ENCODE results near the gene ZBTB8OS.

DNA sequence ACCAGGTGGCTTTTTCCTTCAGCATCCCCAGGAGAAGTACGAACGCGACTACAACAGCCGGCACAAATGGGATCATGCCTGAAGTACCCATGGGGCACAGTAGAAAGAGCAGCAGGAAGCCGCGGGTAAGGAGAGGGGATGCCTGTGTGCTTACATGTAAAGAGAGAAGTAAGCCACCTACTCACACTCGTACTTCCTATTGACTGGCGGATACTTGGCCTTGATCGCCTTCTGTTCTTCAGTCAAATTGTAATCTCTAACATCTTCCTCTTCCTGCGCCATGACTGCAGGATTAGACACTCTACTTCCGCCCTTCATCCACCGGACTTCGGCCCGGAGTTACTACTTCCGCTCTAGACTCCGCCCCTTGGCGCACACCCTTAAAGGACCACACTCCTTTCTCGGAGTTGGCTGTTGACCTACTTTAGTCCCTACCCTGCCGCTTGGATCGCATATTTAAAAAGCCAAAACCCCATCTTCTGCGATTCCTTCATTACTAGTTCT lies at the start of gene ZBTB8OS:
- TF ChIP-seq ZNF274 (IDR thresholded peaks at IDR 0.05; ENCODE audit: borderline replicate concordance, extremely low read depth, low read length), result no peak
- no peak for TF ChIP-seq SUZ12 (IDR thresholded peaks at IDR 0.05; ENCODE audit: low read length)
- TF ChIP-seq CBX5 (IDR thresholded peaks at IDR 0.05; ENCODE audit: low read depth, low read length), result no peak
- TF ChIP-seq EP300 (IDR thresholded peaks at IDR 0.05; ENCODE audit: borderline replicate concordance in 1 of 2, low read depth in 2 of 2, low read length in 2 of 2), result no peak
- TF ChIP-seq, protein P1, sequence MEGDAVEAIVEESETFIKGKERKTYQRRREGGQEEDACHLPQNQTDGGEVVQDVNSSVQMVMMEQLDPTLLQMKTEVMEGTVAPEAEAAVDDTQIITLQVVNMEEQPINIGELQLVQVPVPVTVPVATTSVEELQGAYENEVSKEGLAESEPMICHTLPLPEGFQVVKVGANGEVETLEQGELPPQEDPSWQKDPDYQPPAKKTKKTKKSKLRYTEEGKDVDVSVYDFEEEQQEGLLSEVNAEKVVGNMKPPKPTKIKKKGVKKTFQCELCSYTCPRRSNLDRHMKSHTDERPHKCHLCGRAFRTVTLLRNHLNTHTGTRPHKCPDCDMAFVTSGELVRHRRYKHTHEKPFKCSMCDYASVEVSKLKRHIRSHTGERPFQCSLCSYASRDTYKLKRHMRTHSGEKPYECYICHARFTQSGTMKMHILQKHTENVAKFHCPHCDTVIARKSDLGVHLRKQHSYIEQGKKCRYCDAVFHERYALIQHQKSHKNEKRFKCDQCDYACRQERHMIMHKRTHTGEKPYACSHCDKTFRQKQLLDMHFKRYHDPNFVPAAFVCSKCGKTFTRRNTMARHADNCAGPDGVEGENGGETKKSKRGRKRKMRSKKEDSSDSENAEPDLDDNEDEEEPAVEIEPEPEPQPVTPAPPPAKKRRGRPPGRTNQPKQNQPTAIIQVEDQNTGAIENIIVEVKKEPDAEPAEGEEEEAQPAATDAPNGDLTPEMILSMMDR (IDR thresholded peaks at IDR 0.05; ENCODE audit: control extremely low read depth in 1 of 3, insufficient read depth in 1 of 3, low read depth in 1 of 3, low read length in 3 of 3), result no peak
- TF ChIP-seq SIRT6 (IDR thresholded peaks at IDR 0.05; ENCODE audit: low read length), result no peak
- TF ChIP-seq POLR2AphosphoS5 (IDR thresholded peaks at IDR 0.05; ENCODE audit: low read depth, low read length), result peak; percentile 85
- TF ChIP-seq FOSL1 (IDR thresholded peaks at IDR 0.05; ENCODE audit: insufficient read depth, low read depth, low read length), result no peak

Data from H1 (cell line).